Immature natural killer cell (primary cell): Measurements from ENCODE around the gene MED13. TPM values are rescaled to one million over a fixed set of nuclear protein-coding genes. Genes with fewer than 3 reads are reported as not detected.

Experiments used
- DNase-seq, 3 donors: peaks; one replicate each; pipeline ENCODE4 v3.0.0; 2022; ENCODE audit warnings: mixed read lengths in 1 of 3
- H3K27ac Mint-ChIP-seq, 6 donors: one replicate each; pipeline ENCODE4 v1.8.0; 2020; ENCODE audit warnings: mixed read lengths in 6 of 6, mild to moderate bottlenecking in 5 of 6, inconsistent platforms in 4 of 6, moderate library complexity in 3 of 6
- H3K27me3 Mint-ChIP-seq, 3 donors: one replicate each; pipeline ENCODE4 v1.8.0; 2020 to 2021; ENCODE audit warnings: low read depth in 3 of 3, mild to moderate bottlenecking in 3 of 3, mixed read lengths in 3 of 3, moderate library complexity in 3 of 3, inconsistent platforms in 1 of 3
- H3K36me3 Mint-ChIP-seq, 3 donors: one replicate each; pipeline ENCODE4 v1.8.0; 2020; ENCODE audit warnings: mixed read lengths in 3 of 3, inconsistent platforms in 2 of 3, mild to moderate bottlenecking in 2 of 3
- H3K4me1 Mint-ChIP-seq, 2 donors: one replicate each; pipeline ENCODE4 v1.8.0; 2020; ENCODE audit warnings: inconsistent platforms in 2 of 2, mild to moderate bottlenecking in 2 of 2, mixed read lengths in 2 of 2, moderate library complexity in 1 of 2
- H3K4me3 Mint-ChIP-seq, 5 donors: one replicate each; pipeline ENCODE4 v1.8.0; 2020; ENCODE audit warnings: mild to moderate bottlenecking in 5 of 5, mixed read lengths in 5 of 5, inconsistent platforms in 3 of 5, moderate library complexity in 3 of 5
- H3K9me3 Mint-ChIP-seq, 6 donors: one replicate each; pipeline ENCODE4 v1.8.0; 2020; ENCODE audit warnings: mild to moderate bottlenecking in 6 of 6, mixed read lengths in 6 of 6, inconsistent platforms in 4 of 6, moderate library complexity in 3 of 6
- polyA plus RNA-seq, 3 donors: library from polyadenylated mRNA; unstranded; fragments of 300-500 nt; fragmentation: Illumina TruSeq; gene quantifications; one replicate each; pipeline ENCODE4 v1.2.3, GENCODE V29; 2021

Gene MED13
- polyA plus RNA-seq, 3 donors from 2014 or later, result 0.30 to 5.1 (median 4.5) TPM

GRCh38 chr17:62094175-62094574, 29.1 kb upstream of the MED13 start:
- Mint-ChIP-seq H3K27ac (no peak overlapping the region), H3K4me3 (no peak overlapping the region), H3K27me3 (peaks cover 3 to 7% (median 4%) of the 10 kb centered on the region in 3 donors)

GRCh38 chr17:62093188-62094155, 28.4 kb upstream of the MED13 start:
- Mint-ChIP-seq H3K27me3 (peaks cover 3 to 7% (median 4%) of the 10 kb centered on the region in 3 donors), H3K36me3 (no peaks in the 10 kb centered on the region), H3K27ac (no peak overlapping the region), H3K4me1 (no peaks in the 10 kb centered on the region), H3K4me3 (no peak overlapping the region), H3K9me3 (no peaks in the 10 kb centered on the region)
- DNase-seq, result no peak

More at GRCh38 chr17:62094175-62094574, 29.1 kb upstream of the MED13 start:
- no peaks in the 10 kb centered on the region for H3K9me3 Mint-ChIP-seq
- H3K4me1 Mint-ChIP-seq, result no peaks in the 10 kb centered on the region
- no peaks in the 10 kb centered on the region for H3K36me3 Mint-ChIP-seq
- DNase-seq, result no peak

- Mint-ChIP-seq H3K9me3 (no peaks in the 10 kb centered on the region), H3K4me3 (no peak overlapping the region), H3K27me3 (peaks cover 2 to 6% (median 6%) of the 10 kb centered on the region in 3 donors), H3K27ac (no peak overlapping the region), H3K36me3 (no peaks in the 10 kb centered on the region), H3K4me1 (no peaks in the 10 kb centered on the region)
- no peak for DNase-seq
Measured at GRCh38 chr17:62092784-62093183, 27.7 kb upstream of the MED13 start.

GRCh38 chr17:62091804-62092203, 26.7 kb upstream of the MED13 start:
- no peak overlapping the region for H3K4me3 Mint-ChIP-seq
- no peak for DNase-seq
- H3K9me3 Mint-ChIP-seq, result no peaks in the 10 kb centered on the region

GRCh38 chr17:62090868-62091267, 25.8 kb upstream of the MED13 start:
- peaks cover 2 to 6% (median 3%) of the 10 kb centered on the region in 3 donors for H3K27me3 Mint-ChIP-seq
- H3K27ac Mint-ChIP-seq, result no peak overlapping the region
- H3K36me3 Mint-ChIP-seq, result no peaks in the 10 kb centered on the region
- no peaks in the 10 kb centered on the region for H3K9me3 Mint-ChIP-seq
- no peak for DNase-seq
- H3K4me1 Mint-ChIP-seq, result no peaks in the 10 kb centered on the region
- no peak overlapping the region for H3K4me3 Mint-ChIP-seq

More at GRCh38 chr17:62091804-62092203, 26.7 kb upstream of the MED13 start:
- peaks cover 2 to 6% (median 3%) of the 10 kb centered on the region in 3 donors for H3K27me3 Mint-ChIP-seq
- no peaks in the 10 kb centered on the region for H3K4me1 Mint-ChIP-seq
- no peak overlapping the region for H3K27ac Mint-ChIP-seq
- H3K36me3 Mint-ChIP-seq, result no peaks in the 10 kb centered on the region

- H3K4me1 Mint-ChIP-seq, result peaks cover 0 to 1% of the 10 kb centered on the region in 2 donors
- no peak overlapping the region for H3K27ac Mint-ChIP-seq
- H3K36me3 Mint-ChIP-seq, result no peaks in the 10 kb centered on the region
- no peaks in the 10 kb centered on the region for H3K9me3 Mint-ChIP-seq
- no peak overlapping the region for H3K4me3 Mint-ChIP-seq
- H3K27me3 Mint-ChIP-seq, result peaks cover 2 to 6% (median 2%) of the 10 kb centered on the region in 3 donors
- DNase-seq, result no peak
Measured at GRCh38 chr17:62090021-62090824, 25.1 kb upstream of the MED13 start.

GRCh38 chr17:62089334-62089733, 24.3 kb upstream of the MED13 start:
- Mint-ChIP-seq H3K4me3 (no peak overlapping the region), H3K27ac (no peak overlapping the region), H3K36me3 (no peaks in the 10 kb centered on the region), H3K9me3 (no peaks in the 10 kb centered on the region), H3K27me3 (peaks cover 2 to 6% (median 2%) of the 10 kb centered on the region in 3 donors), H3K4me1 (peaks cover 0 to 1% of the 10 kb centered on the region in 2 donors)
- DNase-seq, result no peak

- H3K4me3 Mint-ChIP-seq, result no peak overlapping the region
- no peaks in the 10 kb centered on the region for H3K9me3 Mint-ChIP-seq
- H3K4me1 Mint-ChIP-seq, result peaks cover 0 to 1% of the 10 kb centered on the region in 2 donors
- no peak overlapping the region for H3K27ac Mint-ChIP-seq
- H3K36me3 Mint-ChIP-seq, result no peaks in the 10 kb centered on the region
- no peak for DNase-seq
- H3K27me3 Mint-ChIP-seq, result peaks cover 2 to 6% (median 2%) of the 10 kb centered on the region in 3 donors
Measured at GRCh38 chr17:62086737-62087136, 21.7 kb upstream of the MED13 start.

GRCh38 chr17:62085511-62086408, 20.7 kb upstream of the MED13 start:
- no peak for DNase-seq
- peaks cover 2% of the 10 kb centered on the region in 3 donors for H3K27me3 Mint-ChIP-seq
- no peaks in the 10 kb centered on the region for H3K36me3 Mint-ChIP-seq
- no peak overlapping the region for H3K27ac Mint-ChIP-seq
- H3K4me1 Mint-ChIP-seq, result peaks cover 0 to 1% of the 10 kb centered on the region in 2 donors
- H3K4me3 Mint-ChIP-seq, result no peak overlapping the region
- H3K9me3 Mint-ChIP-seq, result no peaks in the 10 kb centered on the region

GRCh38 chr17:62084585-62084984, 19.5 kb upstream of the MED13 start:
- peaks cover 2% of the 10 kb centered on the region in 3 donors for H3K27me3 Mint-ChIP-seq
- H3K27ac Mint-ChIP-seq, result no peak overlapping the region
- H3K4me3 Mint-ChIP-seq, result no peak overlapping the region
- H3K4me1 Mint-ChIP-seq, result peaks cover 0 to 1% of the 10 kb centered on the region in 2 donors
- no peaks in the 10 kb centered on the region for H3K36me3 Mint-ChIP-seq
- H3K9me3 Mint-ChIP-seq, result no peaks in the 10 kb centered on the region
- no peak for DNase-seq

- no peak overlapping the region for H3K4me3 Mint-ChIP-seq
- peaks cover 2% of the 10 kb centered on the region in 3 donors for H3K27me3 Mint-ChIP-seq
- no peak for DNase-seq
- H3K4me1 Mint-ChIP-seq, result peaks cover 0 to 1% of the 10 kb centered on the region in 2 donors
- H3K9me3 Mint-ChIP-seq, result no peaks in the 10 kb centered on the region
- no peak overlapping the region for H3K27ac Mint-ChIP-seq
- no peaks in the 10 kb centered on the region for H3K36me3 Mint-ChIP-seq
Measured at GRCh38 chr17:62083651-62084050, 18.6 kb upstream of the MED13 start.

- Mint-ChIP-seq H3K27me3 (peaks cover 0 to 3% (median 3%) of the 10 kb centered on the region in 3 donors), H3K36me3 (no peaks in the 10 kb centered on the region), H3K9me3 (no peaks in the 10 kb centered on the region), H3K4me3 (no peak overlapping the region), H3K4me1 (peaks cover 0 to 1% of the 10 kb centered on the region in 2 donors), H3K27ac (no peak overlapping the region)
- no peak for DNase-seq
Measured at GRCh38 chr17:62080647-62081046, 15.6 kb upstream of the MED13 start.

- Mint-ChIP-seq H3K4me3 (no peak overlapping the region), H3K9me3 (no peaks in the 10 kb centered on the region), H3K4me1 (no peaks in the 10 kb centered on the region), H3K36me3 (no peaks in the 10 kb centered on the region), H3K27ac (no peak overlapping the region), H3K27me3 (peaks cover 0 to 3% (median 3%) of the 10 kb centered on the region in 3 donors)
- DNase-seq, result no peak
Measured at GRCh38 chr17:62078009-62078408, 12.9 kb upstream of the MED13 start.
